CD4-positive, alpha-beta T cell treated with Interleukin-17A for 1 hour (primary cell): ENCODE data around the gene RING1.

Experiments used
- DNase-seq: peaks from one replicate; pipeline ENCODE4 v3.0.0-alpha.2; 2020

Gene RING1

GRCh38 chr6:33208091-33208967 is at the start of gene RING1:
RING1 (plus strand) TSS chr6:33208500; CDS start chr6:33208823, 323 bp downstream.
- DNase-seq = peak; percentile 88

- no peak for DNase-seq
These were observed 48.2 kb upstream of the RING1 start for GRCh38 chr6:33160096-33160495.

DNA sequence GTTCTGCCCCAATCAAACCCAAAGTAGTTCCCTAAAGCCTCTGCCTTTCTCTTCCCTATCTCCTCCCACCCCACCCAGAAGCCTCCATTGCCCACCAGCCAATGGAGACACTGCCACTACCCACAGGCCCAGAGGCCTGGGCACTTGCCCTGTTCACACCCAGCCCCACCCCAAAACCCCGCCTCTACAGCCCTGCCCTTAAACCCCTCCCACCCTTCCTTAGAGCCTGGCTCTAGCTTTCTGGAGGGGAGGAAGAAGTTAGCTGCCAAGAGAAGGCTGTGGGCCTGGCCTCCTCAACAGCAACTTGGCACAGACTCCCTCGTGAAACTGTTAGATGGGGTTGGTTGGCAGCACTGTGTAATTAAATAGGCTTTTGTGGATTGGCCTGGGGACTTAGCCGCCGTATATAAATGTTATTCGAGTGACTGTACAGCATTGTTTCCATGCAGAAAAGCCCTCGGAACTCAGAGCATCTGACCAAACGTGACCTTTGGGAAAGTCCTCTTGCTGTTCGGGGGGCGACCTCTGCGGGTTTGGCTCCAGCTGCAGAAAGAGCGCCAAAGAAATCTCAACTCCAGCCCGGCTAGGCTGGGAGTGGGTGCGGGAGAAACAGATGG is 47.5 kb upstream of the RING1 start:
- DNase-seq = no peak

GRCh38 chr6:33161354-33162331 is 46.7 kb upstream of the RING1 start:
- DNase-seq = peak; percentile 85

DNA sequence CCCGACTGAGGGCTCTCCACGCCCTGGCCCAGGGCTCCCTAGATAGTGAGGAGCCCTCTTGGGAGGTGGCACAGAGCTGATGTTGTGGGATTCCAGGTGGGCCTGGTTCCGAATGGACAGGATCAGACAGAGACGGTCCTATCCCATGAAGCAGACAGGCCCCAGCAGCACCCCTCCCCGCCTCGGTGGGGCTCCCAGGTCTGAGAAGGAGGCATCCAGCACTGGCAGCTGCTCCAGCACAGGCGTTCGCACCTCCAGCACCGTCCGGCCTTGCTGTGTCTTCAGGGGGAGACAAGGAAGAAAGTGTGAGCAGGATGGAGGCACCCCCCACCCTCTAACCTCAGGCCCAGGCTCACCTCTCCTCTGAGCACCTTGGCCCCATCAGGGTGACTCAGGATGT is 44.8 kb upstream of the RING1 start:
- DNase-seq = no peak

DNA sequence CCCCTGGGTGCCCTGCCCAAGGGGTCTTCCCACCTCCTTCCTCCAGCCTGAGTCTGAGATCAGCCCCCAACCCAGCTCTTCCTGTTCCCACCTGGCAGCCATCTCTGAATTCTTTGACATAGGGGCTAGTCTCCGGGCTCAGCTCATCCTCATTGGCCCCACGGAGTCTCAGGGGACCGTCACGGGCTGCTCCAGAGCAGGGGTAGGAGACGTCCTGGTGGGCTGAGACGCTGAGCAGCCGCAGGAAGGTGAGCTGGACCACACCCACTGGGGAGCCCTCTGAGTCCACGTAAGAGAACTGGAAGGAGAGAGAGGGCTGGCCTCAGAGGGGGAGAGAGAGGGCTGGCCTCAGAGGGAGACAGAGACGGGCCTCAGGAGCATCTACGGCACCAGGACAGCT is 44.1 kb upstream of the RING1 start:
- no peak for DNase-seq

DNA sequence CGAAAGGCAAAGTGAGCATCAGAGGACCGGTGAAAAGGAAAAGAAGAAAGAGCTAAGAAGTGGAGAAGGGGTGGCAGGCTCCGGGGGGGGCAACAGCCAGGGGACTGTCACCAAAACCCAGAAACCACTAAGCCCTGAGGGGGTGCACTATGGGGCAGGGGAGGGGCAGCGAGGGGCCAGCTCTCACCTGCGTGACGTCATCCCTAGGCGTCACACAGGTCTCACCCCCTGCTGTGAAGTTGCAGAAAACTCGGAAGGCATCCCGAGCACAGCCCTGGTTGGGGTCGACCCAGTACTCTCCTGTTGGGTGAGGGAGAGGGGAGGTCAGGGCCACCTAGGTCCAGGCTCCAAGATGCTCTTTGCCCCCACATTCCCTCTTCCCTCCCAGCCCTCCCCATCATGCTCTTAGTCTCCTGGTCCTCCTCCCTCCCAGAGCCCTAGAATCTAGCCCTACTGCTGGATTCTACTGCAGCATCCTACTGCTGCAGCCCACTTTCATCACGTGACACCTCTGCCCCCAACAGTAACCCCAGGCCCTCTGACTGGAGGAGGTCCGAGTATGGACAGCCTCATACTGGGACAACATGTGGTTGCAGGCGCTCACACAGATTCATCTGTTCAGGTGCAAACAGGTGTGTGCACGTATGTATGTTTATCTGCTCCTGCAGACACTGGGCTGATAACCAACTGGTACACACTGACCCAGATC is 43.5 kb upstream of the RING1 start:
- no peak for DNase-seq

GRCh38 chr6:33165581-33166258 is 42.6 kb upstream of the RING1 start:
- DNase-seq = no peak

- no peak for DNase-seq
These were observed 41.9 kb upstream of the RING1 start for GRCh38 chr6:33166363-33166762.

GRCh38 chr6:33166811-33167210 is 41.5 kb upstream of the RING1 start:
- DNase-seq = no peak

GRCh38 chr6:33167374-33168283 is 40.7 kb upstream of the RING1 start:
- no peak for DNase-seq

DNA sequence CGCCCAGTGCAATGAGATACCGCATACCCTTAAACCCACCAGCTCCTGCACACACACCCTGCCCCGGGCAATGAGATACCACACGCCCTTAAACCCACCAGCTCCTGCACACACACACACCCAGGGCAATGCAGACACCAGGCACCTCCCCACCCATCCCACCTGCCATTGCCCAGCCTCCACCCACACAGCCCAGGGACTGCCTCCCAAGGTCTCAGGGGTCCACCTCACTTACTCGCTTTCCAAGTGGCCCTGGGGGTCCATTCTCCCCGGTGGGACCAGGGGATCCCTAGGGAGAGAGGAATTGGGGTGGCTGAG is 40.1 kb upstream of the RING1 start:
- DNase-seq = no peak

- no peak for DNase-seq
These were observed 39.7 kb upstream of the RING1 start for GRCh38 chr6:33168639-33169038.

DNA sequence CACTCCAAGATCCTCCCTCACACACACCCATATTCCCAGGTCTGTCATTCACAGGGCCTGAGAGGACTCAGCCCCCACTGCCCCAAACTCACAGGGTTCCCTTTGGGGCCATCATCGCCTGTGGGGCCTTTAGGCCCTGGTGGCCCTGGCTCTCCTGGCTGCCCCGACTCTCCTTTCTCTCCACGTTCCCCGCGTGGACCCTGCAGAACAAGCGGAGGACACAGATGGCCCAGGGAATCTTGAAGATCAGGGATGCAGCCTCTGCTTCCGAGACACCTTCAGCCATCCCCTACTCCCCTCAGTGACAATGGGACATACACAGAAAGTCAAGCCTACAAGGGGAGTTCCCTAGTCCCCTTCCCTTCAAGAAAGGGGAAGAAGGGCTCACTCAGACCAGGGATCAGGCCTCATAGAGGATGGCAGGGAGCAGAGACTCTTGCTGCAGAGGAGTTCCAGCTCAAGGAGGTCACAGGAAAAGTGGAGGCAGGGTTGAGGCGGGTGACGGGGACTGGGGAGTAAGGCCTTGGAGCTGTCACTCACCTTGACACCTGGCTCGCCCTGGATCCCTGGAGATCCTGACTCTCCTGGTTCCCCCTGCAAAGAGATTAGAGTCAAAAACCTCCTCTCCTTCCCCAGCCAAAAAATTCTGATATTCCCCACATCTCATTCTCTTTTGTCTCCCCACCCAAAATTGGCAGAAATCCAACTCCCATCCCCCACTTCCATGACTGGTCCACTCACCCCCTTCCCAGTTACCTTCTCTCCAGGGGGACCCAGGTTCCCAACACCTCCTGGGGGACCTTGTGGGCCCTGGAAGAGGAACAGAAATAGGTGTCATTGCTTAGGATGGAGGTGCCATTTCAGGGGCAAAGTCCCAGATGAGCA is 38.8 kb upstream of the RING1 start:
- DNase-seq = no peak

DNA sequence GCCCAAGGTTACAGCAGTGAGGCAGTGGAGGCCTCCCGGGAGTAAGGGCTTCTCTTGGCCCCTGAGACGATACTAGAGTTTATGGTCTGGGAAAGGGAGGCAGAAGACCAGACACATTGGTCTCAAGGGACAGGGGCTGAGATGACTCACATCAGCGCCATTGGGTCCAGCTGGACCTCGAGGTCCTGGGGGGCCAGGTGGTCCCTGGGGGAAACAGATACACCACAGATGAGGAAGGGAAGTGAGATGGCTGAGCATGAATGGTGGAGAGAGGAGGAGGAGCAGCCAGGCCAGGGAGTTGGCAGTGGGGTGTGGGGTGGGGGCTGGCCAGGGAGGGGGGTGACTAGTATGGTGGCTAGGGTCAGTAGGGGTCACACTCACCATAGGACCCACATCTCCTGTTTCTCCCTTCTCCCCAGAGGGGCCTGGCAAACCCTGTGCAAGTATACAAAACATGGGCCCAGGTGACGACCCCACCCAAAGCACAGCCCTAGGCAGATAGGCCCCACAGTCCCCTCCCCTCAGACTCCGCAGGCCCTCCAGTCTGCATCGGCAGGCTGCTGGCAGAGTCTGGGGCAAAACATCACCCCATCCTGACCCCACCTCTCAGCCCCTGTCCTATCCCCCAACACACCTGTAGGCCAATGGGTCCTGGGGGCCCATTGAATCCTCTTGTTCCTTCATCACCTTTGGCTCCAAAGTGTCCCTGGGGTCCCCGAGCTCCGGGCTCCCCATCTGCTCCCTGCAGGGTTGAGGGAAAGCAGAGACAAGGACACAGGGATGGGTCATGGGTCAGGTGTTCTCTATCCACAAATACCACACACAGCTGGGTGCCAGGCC is 37.9 kb upstream of the RING1 start:
- no peak for DNase-seq

GRCh38 chr6:33171016-33171879 is 37.1 kb upstream of the RING1 start:
- DNase-seq = no peak

- no peak for DNase-seq
These were observed 36.2 kb upstream of the RING1 start for GRCh38 chr6:33171880-33172687.
